Measurements from ENCODE around the gene PGLYRP3. TPM values are rescaled to one million over a fixed set of nuclear protein-coding genes. Genes with fewer than 3 reads are reported as not detected.
"Not testable (repeated sequence)": the region's sequence is repeated elsewhere in the genome, so short reads cannot be mapped to it uniquely, and the experiment has no call there.

PGLYRP3 gene
- total RNA-seq, 2 donors from 2014 or later, result not detected

DNA sequence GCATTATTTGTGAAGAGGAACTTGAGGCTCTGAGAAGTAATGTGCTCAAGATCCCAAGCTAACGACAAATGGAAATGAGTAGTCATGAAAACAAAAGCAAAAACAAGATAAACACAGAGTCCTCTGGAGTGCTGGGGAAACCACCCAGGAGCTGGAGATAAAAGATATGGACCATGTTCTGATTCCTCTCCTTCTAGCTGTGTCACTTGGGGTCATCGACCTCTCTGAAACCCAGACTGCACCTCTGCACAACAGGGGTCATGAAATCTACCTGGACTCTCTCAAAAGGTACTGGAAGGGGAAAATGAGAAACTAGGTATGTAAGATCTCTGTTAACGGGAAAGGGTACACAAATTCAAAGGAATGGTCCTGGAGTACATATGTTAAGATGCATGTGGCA is 29.4 kb upstream of the PGLYRP3 start:
- peaks cover 17% of the 10 kb centered on the region for H3K27me3 Mint-ChIP-seq
- no peaks in the 10 kb centered on the region for H3K9me3 Mint-ChIP-seq
- peaks cover 59% of the 10 kb centered on the region for H3K4me1 Mint-ChIP-seq
- no peak overlapping the region for H3K4me3 Mint-ChIP-seq
- ATAC-seq (replicated peaks), result no peak
- peak overlapping the region; percentile 16 for H3K27ac Mint-ChIP-seq
- H3K36me3 Mint-ChIP-seq (ENCODE audit: low read depth), result no peaks in the 10 kb centered on the region

DNA sequence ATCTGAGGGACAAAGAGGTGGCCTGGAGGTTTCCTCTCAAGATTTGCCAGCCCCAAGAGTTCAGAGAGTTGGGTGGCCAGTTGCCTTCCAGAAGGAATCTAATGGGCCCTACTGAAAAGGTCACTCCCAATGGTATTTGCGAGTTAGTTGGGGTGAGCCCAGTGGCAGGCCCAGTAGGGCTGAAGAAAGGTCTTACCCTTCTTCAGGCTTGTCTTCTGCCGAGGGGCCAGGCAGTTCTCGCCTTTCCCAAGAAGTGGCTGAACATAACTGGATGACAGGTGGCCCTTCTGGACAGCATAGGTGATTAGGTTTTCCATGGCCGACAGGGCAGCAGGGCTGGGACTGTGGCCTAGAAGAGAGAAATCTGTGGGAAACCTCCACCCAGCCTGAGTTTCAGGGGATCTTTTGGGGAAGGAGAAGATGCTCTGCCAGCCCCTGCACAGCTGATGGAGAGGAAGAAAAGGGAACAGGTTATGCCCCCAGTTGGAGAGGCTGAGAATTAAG is 28.7 kb upstream of the PGLYRP3 start:
- Mint-ChIP-seq H3K4me1 (peaks cover 56% of the 10 kb centered on the region), H3K4me3 (no peak overlapping the region), H3K36me3 (ENCODE audit: low read depth) (no peaks in the 10 kb centered on the region), H3K27me3 (peaks cover 13% of the 10 kb centered on the region), H3K27ac (no peak overlapping the region), H3K9me3 (no peaks in the 10 kb centered on the region)
- no peak for ATAC-seq (replicated peaks)

DNA sequence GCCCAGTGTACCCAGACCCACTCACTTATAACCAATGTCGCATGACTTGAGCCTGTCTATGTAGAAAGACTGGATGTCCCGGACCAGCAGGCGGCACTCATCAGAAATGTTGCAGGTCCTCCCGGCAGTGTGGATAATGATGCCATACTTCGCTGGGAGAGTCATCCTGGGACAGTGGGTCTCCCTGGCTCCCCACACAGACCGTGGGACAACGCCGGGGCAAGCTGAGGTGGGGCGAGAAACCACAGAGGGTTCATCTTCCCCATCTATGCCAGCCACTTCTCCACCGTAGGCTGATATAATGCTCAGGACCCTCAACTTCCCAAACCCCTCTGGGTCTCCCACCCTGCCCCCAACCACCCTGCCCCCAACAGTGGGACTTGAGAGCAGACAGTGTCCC is 27.6 kb upstream of the PGLYRP3 start:
- H3K36me3 Mint-ChIP-seq (ENCODE audit: low read depth), result no peaks in the 10 kb centered on the region
- peaks cover 45% of the 10 kb centered on the region for H3K4me1 Mint-ChIP-seq
- no peaks in the 10 kb centered on the region for H3K9me3 Mint-ChIP-seq
- no peak overlapping the region for H3K27ac Mint-ChIP-seq
- peaks cover 8% of the 10 kb centered on the region for H3K27me3 Mint-ChIP-seq
- H3K4me3 Mint-ChIP-seq, result no peak overlapping the region
- no peak for ATAC-seq (replicated peaks)

DNA sequence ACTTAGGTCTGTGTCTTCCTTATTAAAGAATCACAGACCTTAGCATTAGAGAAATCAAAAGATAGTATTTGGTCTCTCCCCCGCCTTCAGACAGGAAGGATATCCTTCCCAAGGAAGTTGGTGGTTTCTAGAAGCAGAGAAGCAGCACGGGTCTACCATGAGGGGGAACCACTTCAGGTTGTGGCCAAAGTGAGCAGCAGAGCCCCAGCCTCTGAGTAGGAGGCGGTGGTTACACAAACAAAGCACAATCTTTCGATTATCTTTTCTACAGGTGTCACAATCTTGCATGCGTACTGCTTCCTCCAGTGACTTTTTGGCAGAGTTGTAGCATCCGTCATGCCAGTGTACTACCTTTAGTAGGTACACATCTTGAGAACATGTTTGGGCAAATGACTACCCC is 27.1 kb upstream of the PGLYRP3 start:
- H3K9me3 Mint-ChIP-seq, result no peaks in the 10 kb centered on the region
- peak; percentile 32 for ATAC-seq (replicated peaks)
- H3K4me3 Mint-ChIP-seq, result peak overlapping the region; percentile 18
- no peak overlapping the region for H3K27ac Mint-ChIP-seq
- H3K27me3 Mint-ChIP-seq, result peaks cover 8% of the 10 kb centered on the region
- H3K36me3 Mint-ChIP-seq (ENCODE audit: low read depth), result no peaks in the 10 kb centered on the region
- peaks cover 43% of the 10 kb centered on the region for H3K4me1 Mint-ChIP-seq

DNA sequence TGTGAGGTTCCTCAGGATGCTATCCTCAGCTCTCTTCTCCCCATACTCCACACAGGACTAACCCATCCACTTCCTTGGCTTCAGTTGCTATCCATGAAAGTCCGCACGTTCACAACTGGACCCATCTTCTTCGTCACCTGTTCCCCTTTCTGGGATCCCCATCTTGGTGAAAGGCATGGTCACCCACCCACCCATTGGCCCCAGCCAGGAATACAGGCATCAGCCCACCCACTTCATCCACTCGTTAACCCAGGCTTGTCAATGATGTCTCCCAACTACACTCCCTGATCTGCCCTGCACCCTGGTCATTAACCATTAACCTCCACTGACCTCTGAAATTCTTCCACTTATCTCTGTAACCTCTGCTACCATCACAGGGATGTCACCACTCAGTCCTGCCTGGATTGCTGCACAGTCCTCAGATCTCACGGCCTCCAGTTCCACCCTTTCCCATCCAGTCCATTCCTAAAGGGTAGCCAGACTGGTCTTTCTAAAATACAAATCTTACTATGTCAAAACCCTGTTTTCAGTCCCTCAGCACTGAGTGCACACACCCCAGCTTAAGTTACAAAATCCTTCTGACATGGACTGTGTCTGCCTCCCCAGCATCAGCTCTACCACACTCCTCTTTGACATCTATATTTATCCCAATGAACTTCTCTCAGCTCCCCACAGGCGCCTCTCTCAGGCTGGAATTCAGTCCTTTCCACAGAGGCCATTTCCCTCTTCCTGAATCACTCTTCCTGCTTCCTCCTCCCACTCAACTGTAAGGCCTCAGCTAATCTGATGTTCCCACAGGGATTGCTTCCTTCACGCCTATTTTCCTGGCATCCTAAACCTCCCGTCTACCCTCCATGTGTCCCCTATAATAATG is 25.5 kb upstream of the PGLYRP3 start:
- H3K27me3 Mint-ChIP-seq, result peaks cover 4% of the 10 kb centered on the region
- no peak overlapping the region for H3K27ac Mint-ChIP-seq
- peaks cover 29% of the 10 kb centered on the region for H3K4me1 Mint-ChIP-seq
- no peak overlapping the region for H3K4me3 Mint-ChIP-seq
- ATAC-seq (replicated peaks), result no peak
- H3K36me3 Mint-ChIP-seq (ENCODE audit: low read depth), result no peaks in the 10 kb centered on the region
- H3K9me3 Mint-ChIP-seq, result no peaks in the 10 kb centered on the region

DNA sequence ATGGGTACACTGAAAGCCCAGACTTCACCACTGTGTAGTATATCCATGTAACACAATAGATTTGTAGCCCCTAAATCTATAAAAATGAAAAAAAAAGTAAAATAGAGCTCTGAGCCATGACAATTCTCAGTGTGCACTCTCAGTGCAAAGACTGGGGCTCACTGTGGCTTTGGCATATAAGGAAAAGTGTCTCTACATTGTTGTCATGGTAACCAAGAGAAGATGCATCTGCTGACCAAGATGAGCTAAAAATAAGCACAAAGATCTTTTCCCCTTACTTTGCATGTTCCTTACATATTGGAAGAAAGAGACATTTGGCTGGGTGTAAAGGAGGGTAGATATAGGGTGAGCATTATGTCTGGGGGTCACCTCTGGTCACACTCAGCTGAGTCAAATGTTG is 23.9 kb upstream of the PGLYRP3 start:
- Mint-ChIP-seq H3K4me3 (no peak overlapping the region), H3K27ac (no peak overlapping the region), H3K36me3 (ENCODE audit: low read depth) (no peaks in the 10 kb centered on the region), H3K4me1 (peaks cover 20% of the 10 kb centered on the region), H3K9me3 (no peaks in the 10 kb centered on the region), H3K27me3 (peaks cover 4% of the 10 kb centered on the region)
- no peak for ATAC-seq (replicated peaks)

DNA sequence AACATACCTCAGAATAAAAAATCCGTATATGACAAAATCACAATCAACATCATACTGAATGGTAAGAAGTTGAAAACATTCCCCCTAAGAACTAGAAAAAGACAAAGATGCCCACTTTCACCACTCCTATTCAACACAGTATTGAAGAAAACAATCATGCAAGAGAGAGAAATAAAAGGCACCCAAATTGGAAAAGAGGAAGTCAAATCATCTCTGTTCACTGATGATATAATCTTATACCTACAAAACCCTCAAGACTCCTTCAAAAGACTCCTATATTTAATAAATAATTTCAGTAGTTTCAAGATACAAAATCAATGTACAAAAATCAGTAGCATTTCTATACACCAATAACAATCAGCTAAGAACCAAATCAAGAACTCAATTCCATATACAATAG is 21.1 kb upstream of the PGLYRP3 start:
- peaks cover 5% of the 10 kb centered on the region for H3K9me3 Mint-ChIP-seq
- no peak overlapping the region for H3K4me3 Mint-ChIP-seq
- no peak for ATAC-seq (replicated peaks)
- H3K27ac Mint-ChIP-seq, result no peak overlapping the region
- H3K4me1 Mint-ChIP-seq, result peaks cover 10% of the 10 kb centered on the region
- peaks cover 7% of the 10 kb centered on the region for H3K27me3 Mint-ChIP-seq
- no peaks in the 10 kb centered on the region for H3K36me3 Mint-ChIP-seq (ENCODE audit: low read depth)

DNA sequence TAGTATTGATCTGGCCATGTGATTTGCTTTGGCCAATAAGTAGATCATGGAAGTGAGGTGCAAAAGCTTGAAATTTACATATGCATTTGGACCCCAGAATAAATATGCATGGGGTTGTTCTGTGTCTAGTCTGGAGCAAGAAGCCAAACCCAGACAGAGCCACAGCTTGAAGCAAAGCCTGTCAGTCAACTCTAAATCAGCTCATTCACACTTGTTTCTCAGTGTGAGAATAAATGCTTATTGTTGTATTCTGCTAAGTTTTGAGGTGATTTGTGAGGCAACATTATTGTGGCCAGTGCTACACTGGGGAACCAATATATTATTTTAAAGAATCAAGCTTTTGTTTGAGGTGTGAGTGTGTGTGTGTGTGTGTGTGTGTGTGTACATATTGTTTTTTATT is 12.2 kb upstream of the PGLYRP3 start:
- Mint-ChIP-seq H3K27me3 (peaks cover 15% of the 10 kb centered on the region), H3K4me1 (no peaks in the 10 kb centered on the region), H3K36me3 (ENCODE audit: low read depth) (no peaks in the 10 kb centered on the region), H3K27ac (no peak overlapping the region), H3K4me3 (no peak overlapping the region), H3K9me3 (peaks cover 20% of the 10 kb centered on the region)
- ATAC-seq (replicated peaks), result no peak

DNA sequence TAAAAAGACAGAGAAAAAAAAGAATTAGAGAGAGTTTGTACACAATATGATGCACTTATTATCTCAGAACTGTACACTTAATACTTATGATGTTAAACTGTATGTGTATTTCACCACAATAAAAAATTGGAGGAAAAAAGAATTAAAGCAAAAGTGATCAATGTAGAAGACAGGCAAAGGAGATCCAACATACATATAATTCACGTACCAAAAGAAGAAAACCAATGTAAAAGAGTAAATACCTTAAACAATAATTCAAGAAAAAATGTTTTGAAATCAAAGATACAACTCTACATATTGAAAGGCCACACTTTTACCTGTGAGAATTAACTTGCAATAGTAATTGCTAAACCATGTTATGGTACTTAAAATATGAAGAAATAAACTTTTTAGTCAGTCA is 9.8 kb upstream of the PGLYRP3 start:
- Mint-ChIP-seq H3K36me3 (ENCODE audit: low read depth) (no peaks in the 10 kb centered on the region), H3K27me3 (peaks cover 9% of the 10 kb centered on the region)

DNA sequence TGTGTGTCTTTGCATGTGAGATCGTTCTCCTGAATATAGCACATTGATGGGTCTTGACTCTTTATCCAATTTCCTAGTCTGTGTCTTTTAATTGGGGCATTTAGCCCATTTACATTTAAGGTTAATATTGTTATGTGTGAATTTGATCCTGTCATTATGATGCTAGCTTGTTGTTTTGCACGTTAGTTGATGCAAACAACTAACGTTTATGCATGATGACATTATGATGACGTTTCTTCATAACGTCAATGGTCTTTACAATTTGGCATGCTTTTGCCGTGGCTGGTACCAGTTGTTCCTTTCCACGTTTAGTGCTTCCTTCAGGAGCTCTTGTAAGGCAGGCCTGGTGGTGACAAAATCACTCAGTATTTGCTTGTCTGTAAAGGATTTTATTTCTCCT is 5.4 kb upstream of the PGLYRP3 start:
- peaks cover 20% of the 10 kb centered on the region for H3K27me3 Mint-ChIP-seq
- peaks cover 12% of the 10 kb centered on the region for H3K9me3 Mint-ChIP-seq
- H3K4me3 Mint-ChIP-seq; ATAC-seq (replicated peaks); H3K27ac Mint-ChIP-seq; H3K36me3 Mint-ChIP-seq (ENCODE audit: low read depth); H3K4me1 Mint-ChIP-seq: not testable (repeated sequence)

More for the DNA sequence above, 9.8 kb upstream of the PGLYRP3 start:
- H3K4me1 Mint-ChIP-seq, result no peaks in the 10 kb centered on the region
- H3K9me3 Mint-ChIP-seq, result peaks cover 12% of the 10 kb centered on the region
- no peak overlapping the region for H3K4me3 Mint-ChIP-seq
- ATAC-seq (replicated peaks), result no peak
- H3K27ac Mint-ChIP-seq, result no peak overlapping the region

DNA sequence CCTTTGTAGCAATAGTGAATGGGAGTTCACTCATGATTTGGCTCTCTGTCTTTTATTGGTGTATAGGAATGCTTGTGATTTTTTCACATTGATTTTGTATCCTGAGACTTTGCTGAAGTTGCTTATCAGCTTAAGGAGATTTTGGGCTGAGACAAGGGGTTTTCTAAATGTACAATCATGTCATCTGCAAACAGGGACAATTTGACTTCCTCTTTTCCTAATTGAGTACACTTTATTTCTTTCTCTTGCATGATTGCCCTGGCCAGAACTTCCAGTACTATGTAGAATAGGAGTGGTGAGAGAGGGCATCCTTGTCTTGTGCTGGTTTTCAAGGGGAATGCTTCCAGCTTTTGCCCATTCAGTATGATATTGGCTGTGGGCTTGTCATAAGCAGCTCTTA is 3.3 kb upstream of the PGLYRP3 start:
- not testable (repeated sequence) for H3K4me3 Mint-ChIP-seq; H3K36me3 Mint-ChIP-seq (ENCODE audit: low read depth); ATAC-seq (replicated peaks); H3K9me3 Mint-ChIP-seq; H3K27ac Mint-ChIP-seq; H3K4me1 Mint-ChIP-seq
- H3K27me3 Mint-ChIP-seq, result peaks cover 11% of the 10 kb centered on the region

DNA sequence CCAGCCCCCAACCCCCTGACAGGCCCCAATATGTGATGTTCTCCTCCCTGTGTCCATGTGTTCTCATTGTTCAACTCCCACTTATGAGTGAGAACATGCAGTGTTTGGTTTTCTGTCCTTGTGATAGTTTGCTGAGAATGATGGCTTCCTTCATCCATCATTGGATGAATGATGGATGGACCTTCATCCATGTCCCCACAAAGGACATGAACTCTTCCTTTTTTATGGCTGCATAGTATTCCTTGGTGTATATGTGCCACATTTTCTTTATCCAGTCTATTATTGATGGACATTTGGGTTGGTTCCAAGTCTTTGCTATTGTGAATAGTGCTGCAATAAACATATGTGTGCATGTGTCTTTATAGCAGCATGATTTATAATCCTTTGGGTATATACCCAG is 1.6 kb upstream of the PGLYRP3 start:
- not testable (repeated sequence) for H3K4me3 Mint-ChIP-seq; ATAC-seq (replicated peaks); H3K4me1 Mint-ChIP-seq; H3K36me3 Mint-ChIP-seq (ENCODE audit: low read depth); H3K27ac Mint-ChIP-seq; H3K9me3 Mint-ChIP-seq
- H3K27me3 Mint-ChIP-seq, result peaks cover 11% of the 10 kb centered on the region

DNA sequence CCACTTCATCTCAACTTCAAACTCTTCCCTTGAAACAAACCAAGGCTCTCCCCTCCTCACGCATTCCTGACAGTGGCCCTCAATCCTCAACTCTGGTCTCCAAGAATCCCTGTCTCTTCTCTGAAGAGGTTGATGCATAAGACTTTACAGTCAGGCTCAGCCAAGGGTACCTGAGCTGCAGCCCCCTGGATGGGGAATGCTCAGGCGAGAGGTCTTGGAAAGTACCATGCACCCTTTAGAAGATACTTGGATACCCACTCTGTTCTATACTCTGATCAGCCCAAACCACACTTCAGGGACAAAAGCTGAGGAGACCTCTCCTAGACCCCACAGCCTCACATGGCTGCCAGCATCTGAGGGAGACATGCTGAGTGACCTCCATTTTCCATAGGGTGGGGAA is 536 bp upstream of the PGLYRP3 start:
- ATAC-seq (replicated peaks), result no peak
- H3K4me3 Mint-ChIP-seq, result no peak overlapping the region
- H3K27me3 Mint-ChIP-seq, result peaks cover 11% of the 10 kb centered on the region

DNA sequence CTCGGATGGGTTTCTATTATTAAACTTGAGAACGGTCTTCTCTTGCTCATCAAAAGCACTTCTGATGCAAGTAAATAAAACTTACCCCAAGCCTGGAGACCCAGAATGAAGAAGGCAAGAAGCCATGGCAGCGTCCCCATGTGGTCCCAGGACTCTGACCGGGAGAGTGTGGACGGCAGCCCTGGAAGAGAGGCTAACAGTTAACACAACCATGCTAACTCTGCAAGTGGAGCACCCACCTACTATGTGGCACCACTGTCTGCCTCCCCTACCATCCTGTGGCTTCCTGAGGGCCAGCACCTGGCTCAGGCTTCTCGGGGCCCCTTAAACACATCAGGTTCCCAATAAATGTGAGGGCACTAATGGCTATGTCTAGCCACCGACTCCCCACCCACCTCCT is 2.2 kb downstream of the PGLYRP3 start:
- H3K27me3 Mint-ChIP-seq, result peaks cover 8% of the 10 kb centered on the region
- ATAC-seq (replicated peaks), result no peak
- H3K4me3 Mint-ChIP-seq, result no peak overlapping the region
- H3K9me3 Mint-ChIP-seq, result no peaks in the 10 kb centered on the region
- H3K4me1 Mint-ChIP-seq, result no peaks in the 10 kb centered on the region
- no peak overlapping the region for H3K27ac Mint-ChIP-seq
- no peaks in the 10 kb centered on the region for H3K36me3 Mint-ChIP-seq (ENCODE audit: low read depth)

More for the DNA sequence above, 536 bp upstream of the PGLYRP3 start:
- no peaks in the 10 kb centered on the region for H3K9me3 Mint-ChIP-seq
- H3K36me3 Mint-ChIP-seq (ENCODE audit: low read depth), result no peaks in the 10 kb centered on the region
- no peaks in the 10 kb centered on the region for H3K4me1 Mint-ChIP-seq
- H3K27ac Mint-ChIP-seq, result no peak overlapping the region

DNA sequence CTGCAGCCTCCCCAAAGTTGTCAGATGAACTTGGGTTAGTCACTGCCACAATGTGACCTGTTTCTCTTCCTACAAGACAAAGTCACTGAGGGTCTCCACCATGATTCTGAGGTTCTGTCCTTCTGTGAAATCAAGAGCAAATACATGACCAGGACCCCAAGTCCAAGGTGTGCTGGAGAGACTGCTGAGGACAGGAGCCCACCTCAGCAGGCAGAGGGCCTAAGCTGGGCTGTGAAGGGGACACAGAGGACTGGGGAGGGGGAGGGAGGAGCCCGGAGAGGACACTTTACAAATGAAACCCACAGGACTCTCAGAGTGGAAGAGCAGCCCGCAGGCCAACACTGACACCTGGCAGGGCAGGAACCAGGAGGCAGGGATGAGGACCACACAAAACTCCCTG is 3.3 kb downstream of the PGLYRP3 start:
- Mint-ChIP-seq H3K36me3 (ENCODE audit: low read depth) (no peaks in the 10 kb centered on the region), H3K4me3 (no peak overlapping the region), H3K27me3 (peaks cover 9% of the 10 kb centered on the region), H3K9me3 (no peaks in the 10 kb centered on the region), H3K27ac (no peak overlapping the region), H3K4me1 (no peaks in the 10 kb centered on the region)
- no peak for ATAC-seq (replicated peaks)

Measured in activated T-helper 17 cell treated with anti-CD3 and anti-CD28 coated beads, Interleukin-2, amount 50 U/mL, for 72 hours (primary cell).